EH (cell line): ENCODE data around the gene NOC2L.

Experiments
- DNase-seq: peaks from one replicate; pipeline ENCODE4 v3.0.0-alpha.2; 2015; ENCODE audit warnings: low read depth

NOC2L gene

DNA sequence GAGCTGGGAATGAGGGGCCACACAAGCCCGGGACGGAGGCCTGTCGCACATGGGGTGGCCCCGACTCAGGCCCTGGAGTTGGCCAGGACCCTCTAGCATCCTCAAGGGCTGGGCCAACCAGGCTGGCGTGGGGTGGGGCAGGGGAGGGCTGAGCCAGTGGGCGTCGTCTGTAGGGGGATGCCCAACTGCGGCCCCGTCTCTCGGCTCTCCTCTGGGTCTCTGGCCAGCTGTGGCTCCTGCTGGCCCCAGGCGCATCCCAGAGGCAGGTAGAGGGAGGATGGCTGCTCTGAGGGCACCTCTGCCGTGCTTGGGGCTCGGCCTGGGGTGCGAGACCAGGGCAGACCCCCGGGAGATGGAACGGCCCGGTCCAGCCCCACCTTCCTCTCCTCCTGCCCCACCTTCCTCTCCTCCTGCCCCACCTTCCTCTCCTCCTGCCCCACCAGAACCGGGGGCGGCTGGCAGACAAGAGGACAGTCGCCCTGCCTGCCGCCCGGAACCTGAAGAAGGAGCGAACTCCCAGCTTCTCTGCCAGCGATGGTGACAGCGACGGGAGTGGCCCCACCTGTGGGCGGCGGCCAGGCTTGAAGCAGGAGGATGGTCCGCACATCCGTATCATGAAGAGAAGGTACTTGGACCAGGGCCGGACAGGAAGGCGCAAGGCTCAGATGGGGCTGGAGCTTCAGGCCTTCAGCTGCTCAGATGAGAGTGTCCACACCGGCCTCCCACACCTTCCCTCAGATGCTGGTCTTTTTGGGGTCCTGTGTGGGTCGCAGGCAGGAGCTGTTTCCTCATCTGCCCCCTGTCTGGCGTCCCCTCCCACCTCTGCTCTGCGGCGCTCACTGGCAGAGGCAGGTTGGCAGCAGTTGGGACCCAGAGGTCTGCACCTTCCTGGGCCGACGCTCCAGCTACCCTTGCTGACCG is 29.1 kb downstream of the NOC2L start:
- DNase-seq, result no peak

DNA sequence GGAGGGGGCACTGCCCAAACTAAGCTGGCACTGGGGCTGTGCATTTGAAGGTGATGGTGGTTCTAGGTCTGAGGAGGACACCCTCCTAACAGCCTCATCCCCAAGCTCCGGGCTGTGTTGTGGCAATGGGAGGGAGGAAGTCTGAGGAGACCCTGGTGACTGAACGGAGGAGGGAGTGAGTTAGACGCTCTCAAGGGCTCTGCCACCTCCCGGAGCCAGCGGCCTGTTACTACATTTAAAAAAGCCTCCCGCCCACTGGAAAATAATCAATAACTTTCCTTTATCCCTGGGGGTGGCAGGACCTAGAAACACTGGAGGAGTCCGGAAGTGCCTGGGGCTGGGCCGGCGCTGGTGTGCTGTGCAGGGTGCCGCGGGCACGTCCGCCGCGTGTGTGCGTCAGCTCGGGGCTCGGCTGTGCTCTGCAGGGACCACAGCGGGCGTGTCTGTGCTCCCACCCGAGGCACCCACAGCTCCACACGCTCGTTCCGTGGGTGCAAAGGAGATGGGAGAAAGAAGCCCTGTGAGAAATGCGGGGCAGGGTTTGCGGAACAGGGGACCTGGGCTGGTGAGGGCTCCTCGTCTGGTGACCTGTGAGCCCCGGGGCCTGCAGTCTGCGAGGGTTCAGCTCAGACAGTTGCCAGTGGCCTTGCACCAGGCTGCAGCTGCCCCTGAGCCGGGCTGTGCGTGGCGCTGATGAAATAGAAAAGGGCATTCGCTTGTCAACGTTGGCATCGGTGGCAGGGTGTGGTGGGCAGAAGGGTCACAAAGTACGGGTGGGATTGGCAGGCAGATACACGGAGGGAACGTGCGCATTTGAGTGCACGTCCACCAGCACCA is 30.0 kb downstream of the NOC2L start:
- no peak for DNase-seq

DNA sequence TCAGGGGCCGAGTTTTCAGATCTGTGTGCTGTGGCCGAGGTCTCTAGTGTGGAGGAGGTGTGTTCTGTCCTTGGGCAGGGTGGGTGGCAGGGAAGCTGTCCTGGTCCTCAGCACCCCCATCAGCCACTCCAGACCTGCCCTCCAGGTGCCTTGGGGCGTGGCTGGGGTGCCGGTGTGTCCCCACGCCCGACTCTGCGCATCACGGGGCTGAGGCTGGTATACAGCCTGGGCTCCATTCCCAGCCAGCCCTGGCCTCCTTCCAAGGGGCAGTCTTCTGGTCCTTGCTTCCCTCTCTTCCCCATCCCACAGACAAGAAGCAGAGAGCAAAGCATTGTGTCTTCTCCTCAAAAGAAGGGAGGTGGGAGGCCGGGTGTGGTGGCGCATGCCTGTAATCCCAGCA is 31.3 kb downstream of the NOC2L start:
- no peak for DNase-seq

DNA sequence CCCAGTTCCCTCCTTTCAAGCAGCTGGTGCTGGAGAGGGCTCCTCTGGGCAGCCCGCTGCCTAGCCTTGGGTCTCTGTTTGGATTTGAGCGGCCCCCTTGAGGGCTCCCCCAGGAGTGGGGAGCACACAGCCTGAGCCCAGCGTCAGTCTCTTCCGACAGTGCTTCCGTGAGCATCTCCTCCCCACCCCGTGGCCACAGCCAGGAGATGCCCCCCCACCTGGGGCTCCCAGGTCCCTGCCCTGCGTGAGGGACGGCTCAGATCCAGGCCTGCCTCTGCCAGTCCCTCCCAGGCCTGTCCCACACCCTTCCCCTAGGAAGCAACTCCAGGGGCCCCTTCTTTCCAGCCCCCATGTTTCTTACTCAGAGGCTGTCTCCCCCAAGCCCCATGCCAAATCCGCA is 31.8 kb downstream of the NOC2L start:
- DNase-seq, result no peak

DNA sequence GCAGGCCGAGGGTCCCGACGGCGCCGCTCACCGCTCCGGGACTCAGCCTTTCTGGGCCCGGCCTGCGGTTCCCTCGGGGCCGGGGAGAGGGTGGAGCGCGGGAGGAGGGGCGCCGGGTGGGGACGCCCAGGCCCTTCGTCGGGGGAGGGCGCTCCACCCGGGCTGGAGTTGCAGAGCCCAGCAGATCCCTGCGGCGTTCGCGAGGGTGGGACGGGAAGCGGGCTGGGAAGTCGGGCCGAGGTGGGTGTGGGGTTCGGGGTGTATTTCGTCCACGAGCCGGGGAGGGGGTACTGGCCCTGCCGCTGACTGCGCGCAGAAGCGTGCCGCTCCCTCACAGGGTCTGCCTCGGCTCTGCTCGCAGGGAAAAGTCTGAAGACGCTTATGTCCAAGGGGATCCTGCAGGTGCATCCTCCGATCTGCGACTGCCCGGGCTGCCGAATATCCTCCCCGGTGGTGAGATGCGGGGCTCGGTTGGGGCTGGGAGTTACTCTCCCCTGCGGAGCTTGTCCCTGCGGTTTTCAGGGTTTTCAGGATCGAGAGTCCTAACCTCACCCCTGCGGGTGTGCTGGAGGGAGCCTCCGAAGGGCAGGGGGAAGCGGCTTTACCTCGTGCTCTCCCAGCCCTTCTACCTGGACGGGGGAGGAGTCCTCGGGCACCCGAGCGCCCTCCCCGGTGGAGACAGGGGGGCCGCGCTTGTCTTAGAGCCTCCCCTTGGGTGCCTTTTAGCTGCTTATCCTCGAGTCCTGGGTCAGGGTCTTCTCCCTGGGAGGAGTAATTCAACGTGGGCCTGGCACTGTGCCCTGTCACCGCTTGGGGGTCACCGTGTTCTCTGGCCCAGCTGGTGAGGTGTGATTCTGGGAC is 33.3 kb downstream of the NOC2L start:
- peak; percentile 67 for DNase-seq

DNA sequence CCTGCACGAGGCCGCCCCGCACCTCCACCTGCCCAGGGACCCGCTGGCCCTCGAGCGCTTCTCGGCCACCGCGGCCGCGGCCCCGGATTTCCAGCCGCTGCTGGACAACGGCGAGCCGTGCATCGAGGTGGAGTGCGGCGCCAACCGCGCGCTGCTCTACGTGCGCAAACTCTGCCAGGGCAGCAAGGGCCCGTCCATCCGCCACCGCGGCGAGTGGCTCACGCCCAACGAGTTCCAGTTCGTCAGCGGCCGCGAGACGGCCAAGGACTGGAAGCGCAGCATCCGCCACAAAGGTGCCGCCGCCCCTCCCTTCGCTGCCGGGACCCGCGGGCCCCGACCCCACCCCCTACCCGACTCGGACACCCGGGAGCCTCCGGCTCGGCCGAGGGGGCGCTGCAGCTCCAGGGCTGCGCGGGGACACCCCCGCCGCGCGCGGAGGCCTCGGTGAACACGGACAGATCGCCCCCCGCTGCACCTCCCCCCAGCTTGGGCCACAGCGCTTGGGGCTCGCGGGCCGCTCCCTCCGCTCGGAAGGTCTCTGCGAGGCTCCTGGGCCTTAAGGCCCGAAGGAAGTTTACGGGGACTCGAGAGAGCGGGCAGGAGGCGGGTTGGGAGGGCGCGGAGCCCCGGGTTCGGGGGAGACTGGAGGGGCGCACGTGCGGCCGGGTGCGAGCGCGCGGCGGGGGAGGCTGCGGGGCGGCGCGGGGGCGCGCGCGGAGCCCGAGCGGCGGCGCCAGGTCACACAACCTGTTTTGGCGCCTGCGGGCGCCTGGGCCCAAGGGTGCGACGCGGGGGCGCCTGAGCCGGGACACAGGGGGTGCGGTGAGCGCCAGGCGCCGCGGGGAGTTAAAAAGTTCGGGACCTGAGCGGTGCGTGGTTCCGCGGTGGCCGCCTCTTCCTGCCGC is 34.1 kb downstream of the NOC2L start:
- peak; percentile 65 for DNase-seq

DNA sequence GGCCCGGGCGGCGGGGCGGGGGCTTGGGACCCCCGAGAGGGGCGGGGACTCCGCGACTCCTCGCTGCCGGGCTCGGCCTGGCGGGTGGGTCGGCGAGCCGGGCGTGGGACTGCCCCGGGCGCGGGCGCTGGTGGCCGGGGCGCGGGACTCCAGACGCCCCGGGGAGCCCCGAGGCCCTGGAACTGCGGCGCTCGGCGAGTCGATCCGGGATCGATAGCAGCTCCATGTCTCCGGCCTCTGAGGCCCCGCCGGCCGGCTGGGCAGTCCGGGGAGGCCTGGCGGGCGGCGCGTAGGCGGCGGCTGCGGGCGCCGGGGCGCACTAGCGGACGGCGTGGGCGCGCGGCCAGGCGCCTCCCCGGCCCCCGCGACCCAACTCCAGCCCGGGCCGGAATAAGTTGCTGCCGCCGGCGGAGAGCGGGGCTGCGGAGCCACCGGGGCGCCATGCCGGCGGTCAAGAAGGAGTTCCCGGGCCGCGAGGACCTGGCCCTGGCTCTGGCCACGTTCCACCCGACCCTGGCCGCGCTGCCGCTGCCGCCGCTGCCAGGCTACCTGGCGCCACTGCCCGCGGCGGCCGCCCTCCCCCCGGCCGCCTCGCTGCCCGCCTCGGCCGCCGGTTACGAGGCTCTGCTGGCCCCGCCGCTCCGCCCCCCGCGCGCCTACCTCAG is 34.9 kb downstream of the NOC2L start:
- DNase-seq, result no peak

DNA sequence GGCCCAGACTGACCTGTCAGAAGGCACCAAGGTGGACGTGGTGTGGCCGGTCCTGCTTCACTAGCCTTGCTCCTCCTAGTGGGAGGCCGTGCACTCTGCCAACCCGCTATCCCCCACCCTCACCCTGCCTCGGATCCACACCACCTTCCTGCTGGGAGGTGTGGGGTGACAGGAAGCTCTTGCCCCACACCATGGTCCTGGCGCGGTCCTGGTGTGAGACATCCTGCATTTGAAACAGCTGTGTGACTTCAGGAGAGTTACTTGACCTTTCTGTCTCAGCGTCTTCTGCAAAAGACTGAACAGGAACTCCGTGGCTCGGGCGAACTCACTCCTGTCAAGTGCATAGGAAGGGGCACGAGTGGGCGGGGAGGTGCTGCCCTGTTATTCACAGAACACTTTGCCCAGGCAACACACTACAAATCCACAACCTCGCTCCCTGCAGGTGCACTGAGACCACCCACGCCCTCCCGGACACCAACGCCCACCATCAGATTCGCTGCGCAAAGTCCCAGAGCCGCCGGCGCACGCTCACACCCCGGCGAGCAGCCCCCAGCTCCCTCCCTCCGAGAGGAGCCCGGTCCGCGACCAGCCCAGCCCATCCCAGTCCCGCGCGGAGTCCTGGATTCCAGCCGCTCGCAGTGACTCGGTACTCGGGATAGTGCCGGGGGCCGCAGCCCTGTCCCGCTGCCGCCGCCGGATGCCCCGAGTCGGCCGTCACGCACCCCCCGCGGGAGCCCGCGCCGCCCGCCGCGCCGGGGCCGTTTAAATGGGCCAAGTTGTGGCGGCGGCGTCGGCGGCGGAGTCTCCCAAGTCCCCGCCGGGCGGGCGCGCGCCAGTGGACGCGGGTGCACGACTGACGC is 35.7 kb downstream of the NOC2L start, which contains the start of gene SAMD11:
TSS of gene SAMD11 (plus strand) at position 793 of the 860 bp plus-strand sequence. CDS start 509 bp downstream, outside the sequence.
- DNase-seq, result peak; percentile 82

DNA sequence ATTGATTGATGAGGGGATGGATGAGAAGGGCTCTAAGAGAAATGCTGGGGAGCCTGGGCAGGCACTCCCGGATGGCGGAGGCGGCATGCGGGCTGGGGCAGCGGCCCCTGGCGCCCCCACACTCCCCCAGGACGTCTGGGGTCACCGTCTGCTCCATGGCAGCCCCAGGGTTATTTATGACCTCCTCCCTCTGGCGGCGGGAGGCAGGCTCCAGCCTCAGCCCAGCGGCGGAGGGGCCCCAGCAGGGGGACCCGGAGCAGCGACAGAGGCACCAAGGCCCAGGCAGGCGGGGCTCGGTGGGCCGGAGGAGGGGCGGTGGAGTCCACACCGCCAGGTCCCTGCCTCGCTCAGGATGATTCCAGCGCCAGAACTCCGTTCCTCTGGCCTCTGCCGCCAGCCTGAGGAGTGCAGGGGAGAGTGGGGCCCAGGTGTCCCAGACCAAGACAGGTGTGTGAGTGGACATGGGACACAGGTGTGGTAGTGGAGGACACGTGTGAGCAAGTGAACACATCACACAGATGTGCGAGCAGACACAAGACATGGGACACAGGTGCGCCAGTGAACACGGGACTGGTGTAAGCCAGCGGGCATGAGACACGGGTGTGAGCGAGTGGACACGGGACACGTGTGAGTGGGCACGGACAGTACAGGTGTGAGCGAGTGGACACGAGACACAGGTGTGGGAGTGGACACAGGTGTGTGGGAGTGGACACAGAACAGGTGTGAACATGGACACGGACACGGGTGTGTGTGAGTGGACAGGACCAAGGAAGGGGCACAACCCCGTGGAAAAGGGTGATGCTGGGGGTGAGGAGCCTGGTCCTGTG is 37.8 kb downstream of the NOC2L start:
- peak; percentile 79 for DNase-seq

DNA sequence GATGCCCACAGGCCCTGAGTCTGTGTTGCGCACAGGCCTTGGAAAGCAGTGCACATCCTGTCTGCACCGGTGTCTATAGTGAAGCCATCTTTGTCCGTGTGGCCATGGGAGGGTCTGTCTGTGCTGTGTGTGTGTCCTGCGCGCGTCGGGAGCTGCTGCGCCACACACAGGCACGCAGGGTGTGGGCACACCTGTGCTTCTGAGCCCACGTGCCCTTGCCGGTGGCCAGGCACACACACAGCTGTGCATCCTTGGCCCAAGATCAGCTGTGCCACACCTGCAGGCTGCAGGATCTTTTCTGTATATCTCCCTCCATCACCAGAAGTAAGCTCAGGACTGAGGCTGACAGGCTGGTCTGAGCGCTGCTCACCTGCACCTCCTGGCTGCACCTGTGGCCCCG is 38.5 kb downstream of the NOC2L start:
- DNase-seq, result no peak

DNA sequence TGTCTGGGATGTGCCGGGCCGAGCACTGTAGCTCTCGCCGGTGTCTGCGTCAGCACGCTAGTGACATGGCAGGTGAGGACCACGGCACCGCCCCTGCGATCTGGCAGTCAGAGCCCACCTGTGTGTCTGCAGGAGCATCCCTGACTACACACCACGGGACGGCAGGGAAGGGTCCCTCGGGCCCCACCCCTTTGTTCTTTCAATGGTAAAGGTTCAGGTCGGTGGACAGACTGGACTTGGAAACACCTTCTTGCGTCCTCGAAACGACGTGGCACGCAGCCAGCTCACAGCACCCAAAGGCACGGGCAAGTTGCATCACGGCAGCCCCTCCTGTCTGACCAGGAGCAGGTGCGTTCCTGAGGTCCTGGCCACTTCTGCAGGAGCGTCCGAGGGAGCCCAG is 39.0 kb downstream of the NOC2L start:
- DNase-seq, result no peak

DNA sequence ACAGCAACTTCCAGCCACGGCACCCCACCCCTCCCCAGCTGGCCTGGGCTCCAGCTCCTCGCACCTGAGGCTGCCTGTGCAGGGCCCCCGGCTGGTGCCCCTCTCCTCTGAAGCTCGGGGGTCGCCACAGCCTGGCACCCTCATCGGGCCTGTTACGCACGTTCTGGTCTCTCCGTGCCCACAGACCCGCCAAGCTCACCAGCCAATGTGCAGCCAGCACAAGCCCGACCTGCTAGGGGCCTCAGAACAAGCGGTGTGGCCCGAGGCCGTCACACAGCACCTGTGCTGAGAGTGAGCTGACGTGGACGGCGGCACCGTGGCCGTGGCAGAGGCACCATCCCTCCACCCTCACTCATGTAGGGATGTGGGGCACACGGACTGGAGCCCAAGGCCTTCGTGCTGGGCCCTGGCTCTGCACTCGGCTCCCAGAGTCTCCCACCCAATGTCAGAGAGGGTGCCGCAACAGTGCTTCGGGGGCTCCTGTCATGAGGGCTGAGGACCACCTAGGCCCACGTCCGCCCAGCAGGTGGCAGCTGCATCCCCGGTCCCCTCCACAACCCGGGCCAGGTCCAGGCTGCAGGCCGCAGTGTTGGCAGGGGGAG is 39.7 kb downstream of the NOC2L start:
- no peak for DNase-seq

DNA sequence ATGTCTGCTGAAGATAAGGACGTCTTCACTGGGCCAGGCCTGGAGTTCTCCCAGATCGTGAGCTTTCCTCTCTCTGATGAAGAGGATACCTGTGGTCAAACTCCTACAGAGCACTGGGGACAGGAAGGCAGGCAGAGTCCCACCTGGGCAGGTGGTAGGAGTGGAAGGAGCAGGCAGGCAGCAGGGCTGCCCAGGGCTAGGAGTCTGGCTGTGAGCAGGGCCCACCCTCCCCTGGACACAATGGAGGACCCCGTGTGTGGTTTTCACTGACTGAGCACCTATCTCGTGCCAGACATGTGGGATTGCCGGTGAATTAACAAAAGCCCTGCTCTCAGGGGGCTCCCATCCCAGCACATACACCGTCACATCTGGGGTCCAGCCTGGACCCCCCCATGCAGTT is 40.2 kb downstream of the NOC2L start:
- DNase-seq, result no peak

DNA sequence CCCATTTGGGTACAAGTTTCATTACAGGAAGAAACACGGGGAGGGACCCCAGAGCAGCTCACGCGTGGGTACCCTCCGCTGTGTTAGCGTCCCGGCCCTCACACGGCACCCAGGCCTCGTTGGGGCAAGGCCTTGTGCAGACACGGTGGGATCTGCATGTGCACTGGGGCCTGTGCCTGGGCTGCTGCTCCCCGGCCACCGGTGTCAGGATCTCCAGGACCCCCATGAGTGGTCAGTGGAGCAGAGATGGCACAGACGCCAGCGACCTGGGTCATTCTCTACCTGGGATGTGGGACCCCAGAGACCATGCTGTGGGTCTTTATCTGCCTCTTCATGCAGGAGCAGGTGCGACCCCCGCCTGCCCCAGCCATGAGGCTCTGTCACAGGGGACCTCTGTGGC is 40.7 kb downstream of the NOC2L start:
- DNase-seq, result no peak

DNA sequence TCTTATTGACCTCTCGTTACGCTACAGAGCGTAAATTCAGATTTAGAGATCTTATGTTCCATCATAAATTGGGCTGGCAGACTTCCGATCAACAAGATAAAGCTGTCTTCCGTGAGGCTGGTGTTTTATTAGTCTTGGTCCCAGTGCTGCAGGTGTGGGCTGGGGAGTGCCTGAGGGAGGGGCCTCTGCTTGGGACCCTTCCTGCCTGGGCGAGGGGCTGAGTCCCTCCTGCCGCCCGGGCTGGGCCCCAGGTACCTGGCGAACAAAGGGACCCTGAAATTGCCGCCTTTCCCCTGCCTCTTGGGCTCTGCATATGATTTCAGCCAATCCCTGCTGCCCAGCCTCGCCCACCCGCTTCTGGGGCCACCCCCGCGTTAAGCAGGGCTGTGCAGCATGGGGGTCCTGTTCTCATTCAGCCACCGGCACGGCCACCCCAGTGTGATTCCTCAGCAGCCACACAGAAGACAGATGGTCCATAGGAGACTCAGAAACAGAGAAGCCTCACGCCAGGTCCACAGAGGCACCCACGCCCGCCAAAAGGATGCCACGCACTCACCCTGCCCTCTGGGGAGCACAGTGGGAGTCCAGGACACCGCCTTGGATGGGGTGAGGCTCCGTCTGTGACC is 41.5 kb downstream of the NOC2L start:
- no peak for DNase-seq

DNA sequence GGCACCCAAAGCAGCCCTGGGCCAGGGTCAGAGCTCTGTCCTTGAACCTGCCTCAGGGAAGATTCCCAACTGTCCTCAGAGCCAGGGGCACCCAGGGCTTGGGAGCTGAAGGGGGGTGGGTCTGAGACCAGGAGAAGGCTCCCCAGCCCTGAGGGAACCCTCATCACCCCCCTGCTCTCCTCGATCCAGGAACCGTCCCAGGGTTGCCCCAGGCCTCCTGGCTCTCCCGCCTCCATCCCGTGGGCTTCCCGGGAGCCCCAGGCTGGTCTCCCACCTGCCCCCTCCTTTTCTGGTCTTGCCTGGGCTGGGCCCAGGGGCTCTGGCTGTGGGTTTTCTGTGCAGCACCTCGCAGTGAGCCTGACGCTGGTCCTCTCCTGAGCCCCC is 42.0 kb downstream of the NOC2L start:
- no peak for DNase-seq

DNA sequence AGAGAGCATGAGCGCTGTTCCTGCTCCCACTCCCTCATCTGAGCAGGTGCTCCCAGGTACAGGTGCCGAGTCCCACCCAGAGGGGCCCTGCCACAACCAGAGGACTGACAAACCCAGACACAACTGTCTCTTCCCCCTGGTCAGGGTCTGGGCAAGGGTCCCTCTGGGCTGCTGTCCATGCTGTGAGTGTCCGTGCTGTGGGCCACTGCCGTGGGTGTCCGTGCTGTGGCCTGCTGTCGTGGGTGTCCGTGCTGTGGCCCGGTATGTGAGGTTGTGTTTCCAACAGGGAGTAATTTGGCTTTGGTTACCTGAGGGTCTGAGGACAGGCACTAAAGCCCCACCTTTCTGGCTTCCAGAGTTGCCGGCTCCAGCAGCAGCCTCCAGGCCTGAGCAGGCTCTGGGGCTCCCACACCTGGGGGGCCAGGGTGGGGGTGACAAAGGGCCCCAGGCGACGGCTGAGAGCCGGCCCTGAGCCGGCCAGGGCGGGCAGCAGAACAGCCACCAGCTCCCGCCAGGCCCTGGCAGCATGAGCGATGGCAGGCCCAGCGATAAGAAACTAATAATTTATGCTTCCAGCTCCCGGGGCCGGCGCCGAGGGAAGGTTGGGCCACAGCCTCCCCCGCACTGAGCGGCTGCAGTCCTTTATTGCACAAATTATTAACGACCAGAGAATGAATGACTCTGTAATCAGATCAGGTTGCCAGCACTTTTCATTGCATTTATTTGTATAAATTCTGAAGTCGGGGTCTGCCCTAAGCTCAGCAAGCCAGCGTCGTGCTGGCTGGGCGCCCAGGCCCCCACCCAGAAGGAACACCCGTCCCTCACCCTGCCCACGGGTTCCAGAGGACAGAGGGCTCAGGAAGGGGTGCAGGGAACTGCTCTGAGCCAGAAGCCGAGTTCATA is 42.6 kb downstream of the NOC2L start:
- DNase-seq, result peak; percentile 15
